Measurements from ENCODE around the gene CCDC39. TPM values are rescaled to one million over a fixed set of nuclear protein-coding genes. Genes with fewer than 3 reads are reported as not detected.

The CCDC39 gene
- total and polyA plus RNA-seq, 2 of the 4 experiments (the other 2 are of a cell fraction) = not detected

GRCh38 chr3:180705619-180706018 lies 26.3 kb upstream of the CCDC39 start:
- Histone ChIP-seq H2AK9ac (replicated peaks; ENCODE audit: low read depth, low read length, poor library complexity) (no peak overlapping the region), H3K27me3 (ENCODE audit: control insufficient read depth, insufficient read depth, low read length) (no peaks in the 10 kb centered on the region), H2BK5ac (ENCODE audit: low read depth, low read length, poor library complexity, severe bottlenecking) (no peak overlapping the region), H2AK5ac (ENCODE audit: low read depth, low read length) (no peak overlapping the region), H3K23ac (ENCODE audit: low read depth, low read length) (no peak overlapping the region), H4K8ac (ENCODE audit: low read depth in 2 of 2, low read length in 2 of 2) (no peak overlapping the region), H3K56ac (ENCODE audit: extremely low read depth, insufficient read depth, low read length) (no peak overlapping the region), H3K9me1 (ENCODE audit: insufficient read depth, low read length) (no peaks in the 10 kb centered on the region), H3K4ac (ENCODE audit: low read depth, low read length) (no peak overlapping the region), H3K79me1 (ENCODE audit: low read depth in 1 of 2, low read length in 2 of 2) (no peaks in the 10 kb centered on the region), H4K5ac (ENCODE audit: low read depth, low read length) (no peak overlapping the region), H3K36me3 (ENCODE audit: control insufficient read depth, insufficient read depth, low read length) (no peaks in the 10 kb centered on the region), H2BK120ac (ENCODE audit: low read depth, low read length) (no peak overlapping the region), H2BK15ac (ENCODE audit: low read depth, low read length) (no peak overlapping the region), H3K14ac (replicated peaks; ENCODE audit: low read depth, low read length) (no peak overlapping the region), H3K18ac (ENCODE audit: low read depth, low read length) (no peak overlapping the region), H3K9me3 (ENCODE audit: control insufficient read depth, insufficient read depth, low read length) (0 out of 2 replicates have a peak, but pooled peaks cover 3% of the 10 kb centered on the region), H4K91ac (ENCODE audit: insufficient read depth, low read depth, low read length) (no peak overlapping the region), H2AFZ (replicated peaks; ENCODE audit: low read length, poor library complexity) (no peak overlapping the region), H3K9ac (ENCODE audit: low read depth, low read length) (no peak overlapping the region), H4K20me1 (ENCODE audit: insufficient read depth, low read length) (no peaks in the 10 kb centered on the region), H3K4me2 (ENCODE audit: low read depth, low read length) (no peak overlapping the region), H2BK20ac (ENCODE audit: low read depth, low read length) (no peak overlapping the region), H3K4me3 (ENCODE audit: insufficient read depth, low read depth, low read length) (no peak overlapping the region), H3K27ac (ENCODE audit: insufficient read depth, low read length) (no peak overlapping the region), H3K4me1 (ENCODE audit: control insufficient read depth, insufficient read depth, low read length) (no peaks in the 10 kb centered on the region)
- WGBS, 2 experiments (ENCODE audit: extremely low coverage in 2 of 2, insufficient read length in 1 of 2) = 69% methylated on average over 2 of the region's 4 CpGs; no CpG with 5 or more reads in 1 of the 2 experiments
- dilution Hi-C loops (cut with HindIII; ENCODE audit: low sequenced_read_pairs, unreplicated experiment) (no loop called here), in situ Hi-C loops (cut with MboI; ENCODE audit: low sequenced_read_pairs) (no loop called here), intact Hi-C loops (cut with micrococcal nuclease) (no loop called here)
- no peak for ATAC-seq (ENCODE audit: low read depth)
- TF ChIP-seq MAFK (IDR thresholded peaks at IDR 0.05; ENCODE audit: low read depth, low read length) (no peak), FOS (IDR thresholded peaks at IDR 0.05; ENCODE audit: low read depth, low read length) (no peak), USF2 (IDR thresholded peaks at IDR 0.05; ENCODE audit: low read depth, low read length) (no peak), CHD1 (IDR thresholded peaks at IDR 0.05; ENCODE audit: low read depth, low read length) (no peak), ELK1 (IDR thresholded peaks at IDR 0.05; ENCODE audit: borderline replicate concordance, low read depth, low read length) (no peak), RFX5 (IDR thresholded peaks at IDR 0.05; ENCODE audit: low read depth, low read length) (no peak), NFE2L2 (IDR thresholded peaks at IDR 0.05; ENCODE audit: low read depth, low read length) (no peak)
- ChIA-PET POLR2A (ENCODE audit: unreplicated experiment) (no interaction called here), CTCF (no interaction called here)
- BruUV-seq (replicated peaks) = no TSS peak
- DNase-seq = no peak
